DND-41 (cell line): Measurements from ENCODE around the gene LINGO1.

ENCODE experiments used
- ATAC-seq: fragments of 200-7000 bp; cut with Tn5 transposase; 3 replicates; pipeline ENCODE4 v1.9.1; 2021; ENCODE audit warnings: low read depth; ENCODE audit not compliant: insufficient read depth
- DNase-seq: peaks from one replicate; pipeline ENCODE4 v3.0.0-alpha.2; 2020
- H2AFZ ChIP-seq: 2 replicates; pipeline ENCODE4 v1.6.0; 2012; ENCODE audit warnings: low read depth, low read length
- H3K27ac ChIP-seq: 2 replicates; pipeline ENCODE4 v1.5.1; 2012; ENCODE audit warnings: low read length, inconsistent platforms
- H3K27me3 ChIP-seq: fragments of 200-600 bp; sonication (generic); 2 replicates; pipeline ENCODE4 v1.6.0; 2012; ENCODE audit warnings: low read length, mild to moderate bottlenecking, inconsistent platforms; ENCODE audit not compliant: insufficient read depth, poor library complexity
- H3K36me3 ChIP-seq: 2 replicates; pipeline ENCODE4 v1.5.1; 2012; ENCODE audit warnings: low read length, inconsistent platforms; ENCODE audit not compliant: insufficient read depth
- H3K4me1 ChIP-seq: 2 replicates; pipeline ENCODE4 v1.5.1; 2012; ENCODE audit warnings: mild to moderate bottlenecking, low read length; ENCODE audit not compliant: insufficient read depth
- H3K4me2 ChIP-seq: 2 replicates; pipeline ENCODE4 v1.6.0; 2012; ENCODE audit warnings: mild to moderate bottlenecking, moderate library complexity, low read length, inconsistent platforms; ENCODE audit not compliant: insufficient read depth
- H3K4me3 ChIP-seq, 2 experiments: fragments of 200-600 bp in 1 of 2; shearing (Covaris generic) in 1 of 2; 2 replicates each; pipeline ENCODE4 v1.5.1; 2012 to 2016; ENCODE audit warnings: inconsistent platforms in 2 of 2, low read length in 2 of 2, mild to moderate bottlenecking in 2 of 2, low read depth in 1 of 2, moderate library complexity in 1 of 2
- H3K79me2 ChIP-seq: 2 replicates; pipeline ENCODE4 v1.6.0; 2012; ENCODE audit warnings: low read length, inconsistent platforms; ENCODE audit not compliant: insufficient read depth
- H3K9ac ChIP-seq: 2 replicates; pipeline ENCODE4 v1.6.0; 2012; ENCODE audit warnings: low read depth, mild to moderate bottlenecking, inconsistent platforms, low read length, moderate library complexity
- H3K9me3 ChIP-seq: 2 replicates; pipeline ENCODE4 v1.5.1; 2012; ENCODE audit warnings: low read length, moderate library complexity, mild to moderate bottlenecking, inconsistent platforms; ENCODE audit not compliant: insufficient read depth, severe bottlenecking
- H4K20me1 ChIP-seq: 2 replicates; pipeline ENCODE4 v1.6.0; 2012; ENCODE audit warnings: low read length; ENCODE audit not compliant: insufficient read depth
- CTCF ChIP-seq: IDR thresholded peaks from 2 replicates; pipeline ENCODE4 v1.5.1; 2012; ENCODE audit warnings: borderline replicate concordance, low read length, moderate library complexity, mild to moderate bottlenecking; ENCODE audit not compliant: poor library complexity, severe bottlenecking; ENCODE audit errors: extremely low read depth
- EZH2 ChIP-seq: IDR thresholded peaks from 3 replicates; pipeline ENCODE4 v1.6.1; 2012; ENCODE audit warnings: borderline replicate concordance, low read depth, mild to moderate bottlenecking, moderate library complexity, low read length, inconsistent platforms; ENCODE audit not compliant: severe bottlenecking

Gene LINGO1

GRCh38 chr15:77645602-77646001, 12.9 kb upstream of the LINGO1 start:
- Histone ChIP-seq H3K4me3 (no peak overlapping the region), H3K4me2 (no peak overlapping the region), H3K36me3 (no peaks in the 10 kb centered on the region), H4K20me1 (no peaks in the 10 kb centered on the region), H3K27ac (no peak overlapping the region), H3K9me3 (no peaks in the 10 kb centered on the region), H3K9ac (no peak overlapping the region), H3K4me1 (no peaks in the 10 kb centered on the region), H2AFZ (no peak overlapping the region), H3K27me3 (no peaks in the 10 kb centered on the region), H3K79me2 (no peaks in the 10 kb centered on the region)
- no peak for TF ChIP-seq CTCF
- TF ChIP-seq EZH2: no peak
- DNase-seq (no peak), ATAC-seq (no peak)

GRCh38 chr15:77644543-77645247, 12.0 kb upstream of the LINGO1 start:
- Histone ChIP-seq H3K27me3 (no peaks in the 10 kb centered on the region), H3K4me1 (no peaks in the 10 kb centered on the region), H3K4me2 (no peak overlapping the region), H3K9ac (no peak overlapping the region), H3K9me3 (no peaks in the 10 kb centered on the region), H2AFZ (no peak overlapping the region), H3K27ac (no peak overlapping the region), H4K20me1 (no peaks in the 10 kb centered on the region), H3K4me3 (no peak overlapping the region), H3K36me3 (no peaks in the 10 kb centered on the region), H3K79me2 (no peaks in the 10 kb centered on the region)
- DNase-seq (no peak), ATAC-seq (no peak)
- no peak for TF ChIP-seq EZH2
- TF ChIP-seq CTCF: no peak

GRCh38 chr15:77643764-77644163, 11.1 kb upstream of the LINGO1 start:
- Histone ChIP-seq H3K79me2 (no peaks in the 10 kb centered on the region), H3K9ac (no peak overlapping the region), H3K4me3 (no peak overlapping the region), H3K4me2 (no peak overlapping the region), H3K27ac (no peak overlapping the region), H4K20me1 (no peaks in the 10 kb centered on the region), H3K4me1 (no peaks in the 10 kb centered on the region), H3K36me3 (no peaks in the 10 kb centered on the region), H2AFZ (no peak overlapping the region), H3K27me3 (no peaks in the 10 kb centered on the region), H3K9me3 (no peaks in the 10 kb centered on the region)
- no peak for TF ChIP-seq CTCF
- TF ChIP-seq EZH2: no peak
- no peak for DNase-seq
- no peak for ATAC-seq
